AG20443 (cell line): ENCODE measurements around the gene NUAK1.
"Not testable (repeated sequence)": the region's sequence is repeated elsewhere in the genome, so short reads cannot be mapped to it uniquely, and the experiment has no call there.

ENCODE experiments used
- DNase-seq: peaks from one replicate; pipeline ENCODE4 v3.0.0; 2012; ENCODE audit warnings: low spot score, mixed read lengths

The NUAK1 gene

GRCh38 chr12:106033161-106033675 lies 105.5 kb downstream of the NUAK1 start:
- DNase-seq, result no peak

- DNase-seq, result no peak
Observed at GRCh38 chr12:106032623-106032925, 106.2 kb downstream of the NUAK1 start.

GRCh38 chr12:106031761-106032622 lies 106.8 kb downstream of the NUAK1 start:
- no peak for DNase-seq

- peak; percentile 86 for DNase-seq
Observed at GRCh38 chr12:106030210-106031071, 108.3 kb downstream of the NUAK1 start.

GRCh38 chr12:106029532-106029931 lies 109.2 kb downstream of the NUAK1 start:
- no peak for DNase-seq

- no peak for DNase-seq
Observed at GRCh38 chr12:106027911-106028310, 110.8 kb downstream of the NUAK1 start.

GRCh38 chr12:106027286-106027685 lies 111.5 kb downstream of the NUAK1 start:
- no peak for DNase-seq

GRCh38 chr12:106025129-106025528 lies 113.6 kb downstream of the NUAK1 start:
- DNase-seq, result no peak

GRCh38 chr12:106023039-106023438 lies 115.7 kb downstream of the NUAK1 start:
- no peak for DNase-seq

GRCh38 chr12:106022568-106023012 lies 116.2 kb downstream of the NUAK1 start:
- DNase-seq, result no peak

- DNase-seq, result no peak
Observed at GRCh38 chr12:106021516-106021915, 117.2 kb downstream of the NUAK1 start.

- no peak for DNase-seq
Observed at GRCh38 chr12:106020736-106021135, 118.0 kb downstream of the NUAK1 start.

- DNase-seq, result no peak
Observed at GRCh38 chr12:106019144-106019543, 119.6 kb downstream of the NUAK1 start.

GRCh38 chr12:106018286-106018685 lies 120.5 kb downstream of the NUAK1 start:
- no peak for DNase-seq

GRCh38 chr12:106016601-106017278 lies 122.0 kb downstream of the NUAK1 start:
- DNase-seq, result not testable (repeated sequence)

GRCh38 chr12:106015646-106016045 lies 123.1 kb downstream of the NUAK1 start:
- no peak for DNase-seq

GRCh38 chr12:106013941-106014340 lies 124.8 kb downstream of the NUAK1 start:
- DNase-seq, result no peak
